GM19043 (cell line): ENCODE measurements around the gene MOK.

ENCODE experiments used
- ATAC-seq: cut with Tn5 transposase; IDR thresholded peaks from one replicate; pipeline ENCODE4 v1.9.1; 2021; ENCODE audit warnings: low read depth; ENCODE audit not compliant: unreplicated experiment

MOK gene

GRCh38 chr14:102288139-102288538 lies 16.8 kb downstream of the MOK start:
- ATAC-seq, result no peak

- no peak for ATAC-seq
Observed at GRCh38 chr14:102285106-102285505, 19.9 kb downstream of the MOK start.

GRCh38 chr14:102283631-102284129 lies 21.3 kb downstream of the MOK start:
- no peak for ATAC-seq

- ATAC-seq, result no peak
Observed at GRCh38 chr14:102282751-102283465, 22.1 kb downstream of the MOK start.

GRCh38 chr14:102280376-102280962 lies 24.5 kb downstream of the MOK start:
- no peak for ATAC-seq

- no peak for ATAC-seq
Observed at GRCh38 chr14:102279688-102280348, 25.1 kb downstream of the MOK start.

GRCh38 chr14:102279282-102279681 lies 25.7 kb downstream of the MOK start:
- ATAC-seq, result no peak

GRCh38 chr14:102278631-102278935 lies 26.4 kb downstream of the MOK start:
- no peak for ATAC-seq

GRCh38 chr14:102277874-102278630 lies 26.9 kb downstream of the MOK start:
- ATAC-seq, result no peak

- no peak for ATAC-seq
Observed at GRCh38 chr14:102275866-102276265, 29.1 kb downstream of the MOK start.

GRCh38 chr14:102272392-102272791 lies 32.6 kb downstream of the MOK start:
- ATAC-seq, result no peak

- ATAC-seq, result no peak
Observed at GRCh38 chr14:102264775-102265174, 40.2 kb downstream of the MOK start.

- no peak for ATAC-seq
Observed at GRCh38 chr14:102264355-102264754, 40.6 kb downstream of the MOK start.

GRCh38 chr14:102262929-102263462 lies 42.0 kb downstream of the MOK start:
- no peak for ATAC-seq

GRCh38 chr14:102258136-102258535 lies 46.8 kb downstream of the MOK start:
- ATAC-seq, result no peak

GRCh38 chr14:102256716-102257115 lies 48.2 kb downstream of the MOK start:
- ATAC-seq, result no peak

GRCh38 chr14:102255401-102256190 lies 49.4 kb downstream of the MOK start:
- ATAC-seq, result no peak

- ATAC-seq, result no peak
Observed at GRCh38 chr14:102252834-102253801, 51.8 kb downstream of the MOK start.

- ATAC-seq, result no peak
Observed at GRCh38 chr14:102251161-102251560, 53.8 kb downstream of the MOK start.
